ENCODE results near the gene PPP1R26.

GRCh38 chr9:135530146-135530545, 50.6 kb downstream of the PPP1R26 start:
- TF ChIP-seq CTCF (conservative IDR thresholded peaks at IDR 0.05; ENCODE audit: low read depth in 2 of 2): no peak
- TF ChIP-seq REST (IDR thresholded peaks at IDR 0.05; ENCODE audit: unreplicated experiment): no peak
- TF ChIP-seq POLR2AphosphoS5 (IDR thresholded peaks at IDR 0.05; ENCODE audit: low read depth): no peak
- TF ChIP-seq EZH2phosphoT487 (IDR thresholded peaks at IDR 0.05; ENCODE audit: unreplicated experiment): no peak
- TF ChIP-seq CREB1 (CRISPR knock-in tag; IDR thresholded peaks at IDR 0.05; ENCODE audit: low read depth): no peak
- TF ChIP-seq STAT1 (IDR thresholded peaks at IDR 0.05; ENCODE audit: unreplicated experiment): no peak
- no peak for TF ChIP-seq EZH2 (IDR thresholded peaks at IDR 0.05; ENCODE audit: low read depth, unreplicated experiment)
- no peak for TF ChIP-seq ZNF462 (CRISPR knock-in tag; IDR thresholded peaks at IDR 0.05)
- no peak for TF ChIP-seq NANOG (IDR thresholded peaks at IDR 0.05; ENCODE audit: borderline replicate concordance)

Data from GM23338 (cell line).